Stimulated activated naive CD8-positive, alpha-beta T cell treated with anti-CD3 and anti-CD28 coated beads, Interleukin-15, amount 100 ng/mL, for 72 hours (primary cell): ENCODE results near the gene DUSP3.
"Not testable (repeated sequence)": the region's sequence is repeated elsewhere in the genome, so short reads cannot be mapped to it uniquely, and the experiment has no call there.

Source experiments
- ATAC-seq: fragments of 150-1000 bp; cut with Tn5 transposase; 2 replicates; pipeline ENCODE4 v1.10.0; 2021; ENCODE audit warnings: mild to moderate bottlenecking, moderate library complexity
- DNase-seq, 2 donors: peaks; one replicate each; pipeline ENCODE4 v3.0.0; 2021 to 2022
- H3K27ac Mint-ChIP-seq, 2 donors: one replicate each; pipeline ENCODE4 v1.8.0; 2022; ENCODE audit warnings: mild to moderate bottlenecking in 2 of 2, mixed read lengths in 2 of 2, moderate library complexity in 2 of 2
- H3K27me3 Mint-ChIP-seq: one replicate; pipeline ENCODE4 v1.8.0; 2022; ENCODE audit warnings: mixed read lengths
- H3K4me1 Mint-ChIP-seq: one replicate; pipeline ENCODE4 v1.8.0; 2022; ENCODE audit warnings: mild to moderate bottlenecking, mixed read lengths
- H3K4me3 Mint-ChIP-seq, 2 donors: one replicate each; pipeline ENCODE4 v1.8.0; 2022; ENCODE audit warnings: mild to moderate bottlenecking in 2 of 2, mixed read lengths in 2 of 2, moderate library complexity in 1 of 2
- H3K9me3 Mint-ChIP-seq, 2 donors: one replicate each; pipeline ENCODE4 v1.8.0; 2022; ENCODE audit warnings: mixed read lengths in 2 of 2

Gene DUSP3

GRCh38 chr17:43810823-43811222 lies 32.0 kb upstream of the DUSP3 start:
- H3K4me1 Mint-ChIP-seq: no peaks in the 10 kb centered on the region
- DNase-seq (no peak), ATAC-seq (no peak)
- H3K27me3 Mint-ChIP-seq: peaks cover 15% of the 10 kb centered on the region
- H3K9me3 Mint-ChIP-seq: no peaks in the 10 kb centered on the region
- no peak overlapping the region for H3K4me3 Mint-ChIP-seq
- no peak overlapping the region for H3K27ac Mint-ChIP-seq

- no peak for ATAC-seq
- peaks cover 19% of the 10 kb centered on the region for H3K27me3 Mint-ChIP-seq
- no peaks in the 10 kb centered on the region for H3K9me3 Mint-ChIP-seq
- H3K4me1 Mint-ChIP-seq: no peaks in the 10 kb centered on the region
- H3K4me3 Mint-ChIP-seq: no peak overlapping the region
- no peak overlapping the region for H3K27ac Mint-ChIP-seq
- DNase-seq: no peak
Measured at GRCh38 chr17:43810226-43810715, 31.5 kb upstream of the DUSP3 start.

- Mint-ChIP-seq H3K27me3 (peaks cover 29% of the 10 kb centered on the region), H3K27ac (no peak overlapping the region), H3K4me1 (no peaks in the 10 kb centered on the region), H3K9me3 (no peaks in the 10 kb centered on the region), H3K4me3 (no peak overlapping the region)
- DNase-seq: no peak
- no peak for ATAC-seq
Measured at GRCh38 chr17:43809121-43809520, 30.3 kb upstream of the DUSP3 start.

DNA sequence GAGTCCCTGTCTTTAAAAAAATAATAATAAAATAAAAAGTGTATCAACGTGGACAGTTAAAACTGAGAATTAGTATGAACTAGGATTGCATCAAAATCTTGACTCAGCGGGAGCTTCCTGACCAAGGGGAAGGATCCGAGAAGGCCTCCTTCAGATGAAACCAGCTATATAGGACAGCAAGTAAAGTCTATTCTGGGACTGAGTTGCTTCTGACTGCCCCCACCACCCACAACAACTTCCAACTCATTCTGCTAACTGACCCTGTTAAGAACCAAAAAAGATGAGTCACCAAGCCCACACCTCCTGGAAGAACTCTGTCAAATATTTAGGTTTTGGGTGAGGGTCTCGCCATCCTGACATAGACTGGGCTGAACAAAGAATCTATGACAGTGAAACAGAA lies 29.3 kb upstream of the DUSP3 start:
- Mint-ChIP-seq H3K27ac (no peak overlapping the region), H3K4me3 (no peak overlapping the region), H3K27me3 (peaks cover 30% of the 10 kb centered on the region), H3K4me1 (no peaks in the 10 kb centered on the region), H3K9me3 (no peaks in the 10 kb centered on the region)
- DNase-seq: no peak
- no peak for ATAC-seq

DNA sequence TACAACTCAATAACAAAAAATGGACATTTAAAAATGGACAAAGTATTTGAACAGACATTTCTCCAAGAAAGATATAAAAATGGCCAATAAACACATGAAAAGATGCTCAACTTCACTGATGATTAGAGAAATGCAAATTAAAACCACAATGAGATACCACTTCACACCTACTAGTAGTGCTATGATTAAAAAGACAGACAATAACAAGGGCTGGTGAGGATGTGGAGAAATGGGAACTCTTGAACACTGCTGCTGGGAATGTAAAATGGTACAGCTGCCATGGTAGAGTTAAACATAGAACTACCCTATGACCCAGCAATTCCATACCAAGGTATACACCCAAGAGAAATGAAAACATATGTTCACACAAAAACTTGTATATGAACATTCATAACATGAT lies 26.3 kb upstream of the DUSP3 start:
- ATAC-seq: no peak
- Mint-ChIP-seq H3K27me3 (peaks cover 47% of the 10 kb centered on the region), H3K4me1 (no peaks in the 10 kb centered on the region), H3K9me3 (no peaks in the 10 kb centered on the region), H3K27ac (no peak overlapping the region), H3K4me3 (no peak overlapping the region)
- DNase-seq: no peak

DNA sequence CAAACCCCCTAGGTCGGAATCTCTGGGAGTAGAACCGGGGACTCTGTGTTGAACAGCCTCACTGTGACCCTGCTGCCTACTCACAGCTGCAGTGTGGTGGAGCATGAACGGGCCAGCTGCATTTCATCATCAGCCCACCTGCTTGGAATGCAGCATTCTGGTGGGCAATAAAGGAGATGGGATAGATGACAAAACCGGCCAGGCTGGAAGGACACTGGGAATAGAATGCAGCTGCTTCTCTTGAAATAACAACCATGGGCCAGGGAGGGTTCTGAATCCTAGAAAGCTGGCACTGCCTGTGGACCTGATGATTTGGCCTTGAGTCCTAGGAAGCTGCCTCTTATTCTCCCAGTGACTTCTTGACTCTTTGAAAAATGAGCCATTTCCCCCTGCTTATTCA lies 25.0 kb upstream of the DUSP3 start:
- ATAC-seq (no peak), DNase-seq (no peak)
- Mint-ChIP-seq H3K9me3 (no peaks in the 10 kb centered on the region), H3K4me1 (no peaks in the 10 kb centered on the region), H3K27ac (no peak overlapping the region), H3K27me3 (peaks cover 47% of the 10 kb centered on the region), H3K4me3 (no peak overlapping the region)

GRCh38 chr17:43801844-43802243 lies 23.1 kb upstream of the DUSP3 start:
- Mint-ChIP-seq H3K4me1 (no peaks in the 10 kb centered on the region), H3K4me3 (no peak overlapping the region), H3K9me3 (no peaks in the 10 kb centered on the region), H3K27ac (no peak overlapping the region), H3K27me3 (peaks cover 55% of the 10 kb centered on the region)
- no peak for DNase-seq
- no peak for ATAC-seq

DNA sequence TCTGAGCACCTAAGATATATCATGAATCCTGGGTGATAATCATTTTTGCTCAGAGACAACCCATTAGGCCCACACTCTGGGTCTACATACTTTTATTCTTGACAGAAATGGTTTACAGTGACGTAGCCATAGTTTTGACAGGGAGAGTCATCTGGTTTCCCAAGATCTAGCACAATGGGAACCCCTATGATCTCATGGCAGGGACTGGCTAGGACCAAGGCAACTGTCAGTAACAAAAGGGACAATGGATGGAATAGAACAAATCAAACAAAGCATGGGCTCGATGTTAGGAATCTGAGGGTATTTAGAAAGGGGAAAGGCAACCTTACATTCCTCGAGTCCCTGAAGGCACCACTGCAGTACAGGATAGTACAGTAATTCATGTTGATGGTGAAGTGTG lies 22.0 kb upstream of the DUSP3 start:
- ATAC-seq (no peak), DNase-seq (no peak)
- Mint-ChIP-seq H3K4me3 (no peak overlapping the region), H3K27ac (no peak overlapping the region), H3K27me3 (peaks cover 67% of the 10 kb centered on the region), H3K4me1 (no peaks in the 10 kb centered on the region), H3K9me3 (no peaks in the 10 kb centered on the region)

DNA sequence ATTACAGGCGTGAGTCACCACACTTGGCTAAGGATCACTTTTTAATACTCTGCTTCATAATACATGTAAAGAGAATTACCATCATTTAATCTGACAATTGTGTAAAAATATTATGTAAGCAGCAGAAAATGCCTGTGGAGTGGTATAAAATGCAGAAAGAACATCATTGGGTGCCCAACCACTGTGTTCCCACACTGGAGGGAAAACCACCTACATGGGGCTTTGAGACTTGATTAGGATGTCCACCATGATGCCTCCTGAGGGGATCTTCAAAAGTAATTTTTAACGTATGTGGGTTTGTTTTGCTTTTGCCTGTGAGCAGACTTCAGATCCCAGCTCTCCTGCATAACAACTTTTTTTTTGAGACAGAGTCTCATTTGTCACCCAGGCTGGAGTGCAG lies 20.3 kb upstream of the DUSP3 start:
- no peaks in the 10 kb centered on the region for H3K9me3 Mint-ChIP-seq
- peaks cover 69% of the 10 kb centered on the region for H3K27me3 Mint-ChIP-seq
- no peak overlapping the region for H3K4me3 Mint-ChIP-seq
- no peaks in the 10 kb centered on the region for H3K4me1 Mint-ChIP-seq
- ATAC-seq: no peak
- DNase-seq: no peak
- H3K27ac Mint-ChIP-seq: no peak overlapping the region

DNA sequence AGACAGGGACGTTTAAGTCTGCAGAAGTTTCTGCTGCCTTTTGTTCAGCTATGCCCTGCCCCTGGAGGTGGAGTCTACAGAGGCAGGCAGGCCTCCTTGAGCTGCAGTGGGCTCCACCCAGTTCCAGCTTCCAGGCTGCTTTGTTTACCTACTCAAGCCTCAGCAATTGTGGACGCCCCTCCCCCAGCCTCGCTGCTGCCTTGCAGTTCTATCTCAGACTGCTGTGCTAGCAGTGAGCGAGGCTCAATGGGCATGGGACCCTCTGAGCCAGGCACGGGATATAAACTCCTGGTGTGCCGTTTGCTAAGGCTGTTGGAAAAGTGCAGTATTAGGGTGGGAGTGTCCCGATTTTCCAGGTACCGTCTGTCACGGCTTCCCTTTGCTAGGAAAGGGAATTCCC lies 19.2 kb upstream of the DUSP3 start:
- not testable (repeated sequence) for ATAC-seq, H3K4me1 Mint-ChIP-seq, H3K4me3 Mint-ChIP-seq, H3K9me3 Mint-ChIP-seq, H3K27ac Mint-ChIP-seq, DNase-seq
- peaks cover 71% of the 10 kb centered on the region for H3K27me3 Mint-ChIP-seq

- ATAC-seq, H3K9me3 Mint-ChIP-seq, H3K4me3 Mint-ChIP-seq, DNase-seq, H3K27ac Mint-ChIP-seq, H3K4me1 Mint-ChIP-seq: not testable (repeated sequence)
- H3K27me3 Mint-ChIP-seq: peaks cover 53% of the 10 kb centered on the region
Measured at GRCh38 chr17:43792668-43793067, 13.9 kb upstream of the DUSP3 start.

DNA sequence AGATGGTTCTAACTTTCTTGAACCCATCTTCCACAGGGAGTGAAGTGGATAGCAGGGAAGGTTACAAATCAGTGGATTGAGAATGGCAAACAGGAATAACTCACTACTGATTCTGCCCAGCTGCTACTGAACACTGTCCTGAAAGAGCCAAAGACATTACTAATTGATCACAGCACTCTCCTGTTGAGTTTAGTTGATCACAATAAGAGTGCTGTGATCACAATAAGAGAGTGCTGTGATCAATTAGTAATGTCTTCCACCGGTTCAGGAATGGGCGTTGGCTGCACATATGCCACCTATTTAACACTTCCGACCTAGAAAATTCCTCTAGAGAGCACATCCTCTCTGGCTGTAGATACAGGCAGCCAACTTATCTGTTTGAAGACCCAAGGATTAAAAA lies 12.8 kb upstream of the DUSP3 start:
- Mint-ChIP-seq H3K27me3 (peaks cover 43% of the 10 kb centered on the region), H3K27ac (no peak overlapping the region), H3K9me3 (no peaks in the 10 kb centered on the region), H3K4me1 (peaks cover 9% of the 10 kb centered on the region), H3K4me3 (no peak overlapping the region)
- DNase-seq: no peak
- ATAC-seq: no peak

- H3K27me3 Mint-ChIP-seq: peaks cover 31% of the 10 kb centered on the region
Measured at GRCh38 chr17:43790311-43790940, 11.6 kb upstream of the DUSP3 start.

DNA sequence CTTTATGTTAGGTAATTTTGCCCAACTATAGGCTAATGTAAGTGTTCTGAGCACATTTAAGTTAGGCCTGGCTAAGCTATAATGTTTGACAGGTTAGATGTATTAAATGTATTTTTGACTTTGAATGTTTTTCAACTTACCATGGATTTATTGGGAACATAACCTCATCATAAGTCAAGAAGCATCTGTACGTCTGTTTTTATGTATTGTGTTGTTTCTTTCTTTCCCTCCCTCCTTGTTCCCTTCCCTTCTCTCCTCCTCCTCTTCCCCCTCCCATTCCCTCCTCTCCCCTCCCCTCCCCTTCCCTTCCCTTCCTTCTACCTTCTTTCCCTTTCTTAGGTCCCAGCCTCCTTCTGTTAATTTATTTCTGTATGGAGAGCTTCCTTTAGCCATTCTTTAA lies 10.7 kb upstream of the DUSP3 start:
- no peaks in the 10 kb centered on the region for H3K9me3 Mint-ChIP-seq
- H3K27me3 Mint-ChIP-seq: peaks cover 22% of the 10 kb centered on the region
- DNase-seq (no peak), ATAC-seq (no peak)
- no peak overlapping the region for H3K4me3 Mint-ChIP-seq
- H3K4me1 Mint-ChIP-seq: peaks cover 9% of the 10 kb centered on the region
- H3K27ac Mint-ChIP-seq: no peak overlapping the region

More at GRCh38 chr17:43790311-43790940, 11.6 kb upstream of the DUSP3 start:
- Mint-ChIP-seq H3K9me3 (no peaks in the 10 kb centered on the region), H3K4me3 (no peak overlapping the region), H3K4me1 (peaks cover 9% of the 10 kb centered on the region), H3K27ac (no peak overlapping the region)
- ATAC-seq (no peak), DNase-seq (no peak)

GRCh38 chr17:43788540-43788939 lies 9.8 kb upstream of the DUSP3 start:
- peaks cover 19% of the 10 kb centered on the region for H3K27me3 Mint-ChIP-seq
- H3K4me3 Mint-ChIP-seq: no peak overlapping the region
- ATAC-seq: no peak

GRCh38 chr17:43787728-43788127 lies 9.0 kb upstream of the DUSP3 start:
- no peaks in the 10 kb centered on the region for H3K9me3 Mint-ChIP-seq
- H3K4me3 Mint-ChIP-seq: no peak overlapping the region
- H3K4me1 Mint-ChIP-seq: peaks cover 9% of the 10 kb centered on the region
- peaks cover 24% of the 10 kb centered on the region for H3K27me3 Mint-ChIP-seq
- H3K27ac Mint-ChIP-seq: no peak overlapping the region
- ATAC-seq (no peak), DNase-seq (no peak)

More at GRCh38 chr17:43788540-43788939, 9.8 kb upstream of the DUSP3 start:
- no peak for DNase-seq
- H3K27ac Mint-ChIP-seq: no peak overlapping the region
- no peaks in the 10 kb centered on the region for H3K9me3 Mint-ChIP-seq
- H3K4me1 Mint-ChIP-seq: peaks cover 9% of the 10 kb centered on the region

DNA sequence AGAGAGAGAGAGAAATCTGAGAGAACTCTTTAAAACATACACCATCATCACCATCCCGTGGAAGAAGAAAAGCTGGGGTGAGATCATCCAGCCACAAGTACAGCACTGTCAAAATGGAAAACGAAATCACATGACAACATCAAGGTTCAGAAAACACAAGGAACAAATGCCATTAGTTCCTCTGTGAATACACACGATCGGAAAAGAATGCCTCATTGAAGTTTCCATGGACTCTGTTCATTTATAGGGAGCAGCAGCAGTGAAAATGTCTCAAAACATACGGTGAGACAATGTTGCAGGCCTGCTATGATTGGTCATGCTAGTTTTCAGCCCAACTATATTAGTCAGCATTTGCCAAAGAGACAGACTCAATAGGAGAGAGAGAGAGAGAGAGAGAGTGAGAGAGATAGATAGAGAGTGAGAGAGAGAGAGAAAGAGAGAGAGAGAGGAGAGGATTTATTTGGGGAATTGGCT lies 5.9 kb upstream of the DUSP3 start:
- peaks cover 43% of the 10 kb centered on the region for H3K27me3 Mint-ChIP-seq

More for the DNA sequence above, 5.9 kb upstream of the DUSP3 start:
- peaks cover 3% of the 10 kb centered on the region for H3K4me1 Mint-ChIP-seq
- DNase-seq (no peak), ATAC-seq (no peak)
- H3K9me3 Mint-ChIP-seq: no peaks in the 10 kb centered on the region
- no peak overlapping the region for H3K4me3 Mint-ChIP-seq
- peak overlapping the region in 1 of 2 donors; percentile 34 for H3K27ac Mint-ChIP-seq
